OCI-LY7 (cell line): ENCODE measurements around the gene TSPAN19. TPM values are rescaled to one million over a fixed set of nuclear protein-coding genes. Genes with fewer than 3 reads are reported as not detected.

Experiments used
- BruUV-seq: library from RNA; stranded (reverse); fragments of 400-500 nt; replicated peaks from 2 replicates; lab custom pipeline; 2021; lab: Mats Ljungman, UMichigan
- CTCF ChIA-PET: fragments of 300-600 bp; sonication (Branson Sonifier 250); formaldehyde crosslinking; loops from one replicate; lab custom pipeline; 2022; ENCODE audit warnings: antibody characterized with exemption; ENCODE audit not compliant: unreplicated experiment; lab: Charles Lee
- POLR2A ChIA-PET: fragments of 300-600 bp; sonication (Branson Sonifier 250); formaldehyde crosslinking; loops from one replicate; lab custom pipeline; 2022; ENCODE audit warnings: antibody characterized with exemption; lab: Charles Lee
- DNase-seq: peaks from one replicate; pipeline ENCODE4 v3.0.0-alpha.2; 2015; ENCODE audit warnings: low spot score
- H2AFZ ChIP-seq: fragments of 200-600 bp; sonication (generic), shearing (Covaris generic); 2 replicates; pipeline ENCODE4 v1.6.1; 2014; ENCODE audit warnings: mild to moderate bottlenecking, antibody characterized with exemption, low read length, moderate library complexity
- H3K27ac ChIP-seq: fragments of 200-600 bp; sonication (generic); 2 replicates; pipeline ENCODE4 v1.5.1; 2014; ENCODE audit warnings: mixed run types, low read depth, mild to moderate bottlenecking, moderate library complexity, low read length, inconsistent platforms; ENCODE audit not compliant: poor library complexity, severe bottlenecking
- H3K36me3 ChIP-seq: fragments of 200-600 bp; sonication (generic); 2 replicates; pipeline ENCODE4 v1.6.1; 2014; ENCODE audit warnings: mild to moderate bottlenecking, antibody characterized with exemption, low read length, moderate library complexity, mixed read lengths; ENCODE audit not compliant: insufficient read depth
- H3K4me1 ChIP-seq: fragments of 200-600 bp; sonication (generic); 2 replicates; pipeline ENCODE4 v1.5.1; 2014; ENCODE audit warnings: mild to moderate bottlenecking, low read length; ENCODE audit not compliant: insufficient read depth, poor library complexity, severe bottlenecking
- H3K4me2 ChIP-seq: fragments of 200-600 bp; sonication (generic); 2 replicates; pipeline ENCODE4 v1.6.1; 2014; ENCODE audit warnings: mild to moderate bottlenecking, low read length
- H3K4me3 ChIP-seq: fragments of 200-600 bp; sonication (generic); 2 replicates; pipeline ENCODE4 v1.5.1; 2014; ENCODE audit warnings: mild to moderate bottlenecking, low read depth, low read length; ENCODE audit not compliant: poor library complexity, severe bottlenecking
- H3K79me2 ChIP-seq: fragments of 200-600 bp; sonication (generic); 2 replicates; pipeline ENCODE4 v1.6.1; 2016; ENCODE audit warnings: low read depth, mild to moderate bottlenecking, low read length, moderate library complexity, mixed read lengths; ENCODE audit not compliant: insufficient read depth
- H3K9me2 ChIP-seq: fragments of 200-600 bp; sonication (generic); 2 replicates; pipeline ENCODE4 v1.6.1; 2016; ENCODE audit warnings: mild to moderate bottlenecking, low read length, mixed read lengths; ENCODE audit not compliant: insufficient read depth
- H3K9me3 ChIP-seq: fragments of 200-600 bp; sonication (generic); 2 replicates; pipeline ENCODE4 v1.6.1; 2014; ENCODE audit warnings: mild to moderate bottlenecking, mixed run types, low read length, mixed read lengths
- H4K20me1 ChIP-seq: fragments of 200-600 bp; sonication (generic); 2 replicates; pipeline ENCODE4 v1.6.1; 2014; ENCODE audit warnings: mild to moderate bottlenecking, antibody characterized with exemption, low read length, moderate library complexity, mixed read lengths; ENCODE audit not compliant: insufficient read depth
- EZH2phosphoT487 ChIP-seq: fragments of 200-600 bp; sonication (generic); IDR thresholded peaks from 2 replicates; pipeline ENCODE4 v1.6.1; 2018; ENCODE audit warnings: low read depth, borderline replicate concordance, mild to moderate bottlenecking, mixed run types, antibody characterized with exemption, low read length, moderate library complexity, mixed read lengths
- intact Hi-C: fragments of 100-400 bp; cut with micrococcal nuclease; formaldehyde crosslinking; loops from one replicate; pipeline ENCODE4 v1.10.0; 2022; ENCODE audit not compliant: unreplicated experiment
- total RNA-seq, 2 experiments: library from RNA; depleted of rRNA in 1 of 2; stranded (reverse); fragments of >200 nt in 1 of 2; shearing (Covaris generic) in 1 of 2; gene quantifications; 2 replicates each; pipeline ENCODE4 v1.2.3, GENCODE V29; 2014 to 2022
- TF ChIP-seq, protein P1 (sequence below): fragments of 200-600 bp; sonication (generic); conservative IDR thresholded peaks from 2 replicates; pipeline ENCODE4 v1.5.1; 2014; ENCODE audit warnings: mild to moderate bottlenecking, antibody characterized with exemption, low read length, moderate library complexity, mixed read lengths

TSPAN19 gene
- total RNA-seq, 2 experiments from 2014 or later, result not detected

DNA sequence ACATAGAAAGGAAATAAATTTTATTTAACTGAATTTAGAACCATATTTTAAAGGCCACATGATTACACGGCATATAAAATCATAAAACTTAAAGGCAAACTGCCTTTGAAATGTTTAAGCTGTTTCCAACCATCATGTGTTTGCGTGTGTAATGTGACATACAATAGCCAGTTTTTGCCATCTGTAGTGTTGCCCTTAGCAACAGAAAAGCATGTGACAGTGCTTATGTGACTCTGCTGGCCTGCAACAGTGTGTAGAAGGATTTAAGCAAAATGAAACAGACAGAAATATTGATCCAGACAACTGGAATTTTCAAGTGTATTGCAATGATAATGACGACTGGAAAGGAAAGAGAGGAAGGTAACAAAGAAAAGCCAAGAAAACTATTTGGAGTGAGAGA is 49.5 kb downstream of the TSPAN19 start:
- intact Hi-C loops, result no loop called here
- no peak overlapping the region for H3K4me3 ChIP-seq
- ChIA-PET CTCF (no interaction called here), POLR2A (no interaction called here)
- no peaks in the 10 kb centered on the region for H3K79me2 ChIP-seq
- no peaks in the 10 kb centered on the region for H3K36me3 ChIP-seq
- TF ChIP-seq, protein P1, sequence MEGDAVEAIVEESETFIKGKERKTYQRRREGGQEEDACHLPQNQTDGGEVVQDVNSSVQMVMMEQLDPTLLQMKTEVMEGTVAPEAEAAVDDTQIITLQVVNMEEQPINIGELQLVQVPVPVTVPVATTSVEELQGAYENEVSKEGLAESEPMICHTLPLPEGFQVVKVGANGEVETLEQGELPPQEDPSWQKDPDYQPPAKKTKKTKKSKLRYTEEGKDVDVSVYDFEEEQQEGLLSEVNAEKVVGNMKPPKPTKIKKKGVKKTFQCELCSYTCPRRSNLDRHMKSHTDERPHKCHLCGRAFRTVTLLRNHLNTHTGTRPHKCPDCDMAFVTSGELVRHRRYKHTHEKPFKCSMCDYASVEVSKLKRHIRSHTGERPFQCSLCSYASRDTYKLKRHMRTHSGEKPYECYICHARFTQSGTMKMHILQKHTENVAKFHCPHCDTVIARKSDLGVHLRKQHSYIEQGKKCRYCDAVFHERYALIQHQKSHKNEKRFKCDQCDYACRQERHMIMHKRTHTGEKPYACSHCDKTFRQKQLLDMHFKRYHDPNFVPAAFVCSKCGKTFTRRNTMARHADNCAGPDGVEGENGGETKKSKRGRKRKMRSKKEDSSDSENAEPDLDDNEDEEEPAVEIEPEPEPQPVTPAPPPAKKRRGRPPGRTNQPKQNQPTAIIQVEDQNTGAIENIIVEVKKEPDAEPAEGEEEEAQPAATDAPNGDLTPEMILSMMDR, result no peak
- no peak for TF ChIP-seq EZH2phosphoT487
- DNase-seq, result no peak
- H3K4me1 ChIP-seq, result no peaks in the 10 kb centered on the region
- no peak overlapping the region for H2AFZ ChIP-seq
- no peak overlapping the region for H3K27ac ChIP-seq
- no peaks in the 10 kb centered on the region for H4K20me1 ChIP-seq
- no TSS peak for BruUV-seq
- H3K4me2 ChIP-seq, result no peak overlapping the region
- H3K9me3 ChIP-seq, result no peaks in the 10 kb centered on the region
- H3K9me2 ChIP-seq, result no peaks in the 10 kb centered on the region

DNA sequence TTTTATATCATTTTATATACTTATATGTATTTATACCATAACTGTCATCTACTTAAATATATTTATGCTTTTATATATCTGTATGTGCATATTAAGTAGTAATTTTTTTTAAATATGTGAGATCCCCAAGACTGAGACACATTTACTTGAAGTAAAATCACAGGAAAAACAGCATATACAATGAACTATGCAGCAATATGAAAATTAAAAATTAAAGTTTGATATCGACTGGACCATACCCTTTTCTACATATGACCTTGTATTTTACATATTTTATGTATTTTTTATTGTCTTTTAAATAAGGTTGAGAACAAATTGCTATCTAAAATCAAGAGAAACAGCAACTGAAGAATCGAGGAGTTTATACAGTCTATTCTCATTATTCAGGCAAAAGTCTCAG is 50.0 kb downstream of the TSPAN19 start:
- Histone ChIP-seq H3K9me3 (no peaks in the 10 kb centered on the region), H3K36me3 (no peaks in the 10 kb centered on the region), H3K4me3 (no peak overlapping the region), H3K9me2 (no peaks in the 10 kb centered on the region), H3K79me2 (no peaks in the 10 kb centered on the region), H4K20me1 (no peaks in the 10 kb centered on the region), H2AFZ (no peak overlapping the region), H3K4me1 (no peaks in the 10 kb centered on the region), H3K27ac (no peak overlapping the region), H3K4me2 (no peak overlapping the region)
- POLR2A ChIA-PET, result no interaction called here
- DNase-seq, result no peak
- BruUV-seq, result no TSS peak
- CTCF ChIA-PET, result no interaction called here
- TF ChIP-seq, protein P1, result no peak
- no peak for TF ChIP-seq EZH2phosphoT487
- intact Hi-C loops, result no loop called here

DNA sequence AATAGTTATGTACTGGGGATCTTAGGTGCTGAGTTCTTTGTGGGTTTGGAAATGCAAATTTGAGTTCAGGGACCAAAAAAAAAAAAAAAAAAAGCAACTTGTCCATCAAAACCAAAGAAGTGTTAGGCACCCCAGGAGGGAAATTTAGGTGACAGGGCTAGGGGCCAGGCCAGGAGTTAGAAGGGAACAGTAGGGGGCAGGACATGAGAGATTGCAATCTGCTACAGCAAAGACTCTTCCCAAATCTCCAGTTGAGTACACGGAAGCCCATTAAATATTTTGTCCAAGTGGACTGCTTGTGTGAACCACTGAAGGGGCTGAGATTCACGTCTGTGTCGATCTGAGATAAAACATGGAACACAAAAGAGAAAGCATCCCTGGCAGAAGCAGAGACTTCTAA is 52.8 kb downstream of the TSPAN19 start:
- H3K9me3 ChIP-seq, result no peaks in the 10 kb centered on the region
- DNase-seq, result no peak
- POLR2A ChIA-PET, result no interaction called here
- TF ChIP-seq EZH2phosphoT487, result no peak
- TF ChIP-seq, protein P1, result no peak
- no peak overlapping the region for H2AFZ ChIP-seq
- no peaks in the 10 kb centered on the region for H4K20me1 ChIP-seq
- H3K4me3 ChIP-seq, result no peak overlapping the region
- H3K4me1 ChIP-seq, result no peaks in the 10 kb centered on the region
- H3K4me2 ChIP-seq, result no peak overlapping the region
- H3K36me3 ChIP-seq, result no peaks in the 10 kb centered on the region
- CTCF ChIA-PET, result no interaction called here
- intact Hi-C loops, result no loop called here
- no TSS peak for BruUV-seq
- no peak overlapping the region for H3K27ac ChIP-seq
- no peaks in the 10 kb centered on the region for H3K79me2 ChIP-seq
- H3K9me2 ChIP-seq, result no peaks in the 10 kb centered on the region
